Natural killer cell (primary cell): ENCODE data around the gene ABCC1. TPM values are rescaled to one million over a fixed set of nuclear protein-coding genes. Genes with fewer than 3 reads are reported as not detected.

Source experiments
- ATAC-seq, 3 donors: fragments of 150-1000 bp in 2 of 3; fragments of 200-7000 bp in 1 of 3; cut with Tn5 transposase; 1 replicate in 1 of 3; 2 replicates in 2 of 3; pipeline ENCODE4 v1.10.0; 2021; ENCODE audit warnings: mild to moderate bottlenecking in 2 of 3, moderate library complexity in 2 of 3
- DNase-seq, 2 donors: peaks; one replicate each; pipeline versions ENCODE4 v3.0.0 to v3.0.0-alpha.2; 2013 to 2021; ENCODE audit warnings: mixed read lengths in 1 of 2
- H3K27ac ChIP-seq: one replicate; pipeline ENCODE4 v1.5.1; 2013; ENCODE audit warnings: mild to moderate bottlenecking, low read length
- H3K27me3 ChIP-seq: one replicate; pipeline ENCODE4 v1.6.1; 2013; ENCODE audit warnings: low read length; ENCODE audit not compliant: control insufficient read depth, insufficient read depth
- H3K36me3 ChIP-seq: one replicate; pipeline ENCODE4 v1.6.1; 2013; ENCODE audit warnings: low read length; ENCODE audit not compliant: control insufficient read depth, insufficient read depth
- H3K4me1 ChIP-seq: one replicate; pipeline ENCODE4 v1.6.1; 2013; ENCODE audit warnings: low read length; ENCODE audit not compliant: control insufficient read depth, insufficient read depth
- H3K4me3 ChIP-seq: one replicate; pipeline ENCODE4 v1.5.1; 2013; ENCODE audit warnings: low read length
- H3K9me3 ChIP-seq: one replicate; pipeline ENCODE4 v1.6.1; 2013; ENCODE audit warnings: low read length; ENCODE audit not compliant: control insufficient read depth, insufficient read depth
- H3K27ac Mint-ChIP-seq, 2 donors: one replicate each; pipeline ENCODE4 v1.8.0; 2022; ENCODE audit warnings: mild to moderate bottlenecking in 2 of 2, mixed read lengths in 2 of 2, moderate library complexity in 1 of 2
- H3K27me3 Mint-ChIP-seq, 2 donors: one replicate each; pipeline ENCODE4 v1.8.0; 2022; ENCODE audit warnings: low read depth in 2 of 2, mixed read lengths in 2 of 2
- H3K36me3 Mint-ChIP-seq: one replicate; pipeline ENCODE4 v1.8.0; 2022; ENCODE audit warnings: mixed read lengths
- H3K4me1 Mint-ChIP-seq, 2 donors: one replicate each; pipeline ENCODE4 v1.8.0; 2022; ENCODE audit warnings: mixed read lengths in 2 of 2
- H3K4me3 Mint-ChIP-seq: one replicate; pipeline ENCODE4 v1.8.0; 2022; ENCODE audit warnings: mild to moderate bottlenecking, moderate library complexity, mixed read lengths
- H3K9me3 Mint-ChIP-seq, 2 donors: one replicate each; pipeline ENCODE4 v1.8.0; 2022; ENCODE audit warnings: mixed read lengths in 2 of 2
- CTCF ChIP-seq: fragments of 200-600 bp; IDR thresholded peaks from one replicate; pipeline ENCODE4 v1.8.0; 2022; ENCODE audit warnings: antibody characterized with exemption
- WGBS: methylation state at CpG from one replicate; pipeline ENCODE4 v1.1.7; 2013; ENCODE audit warnings: missing lambda C conversion rate; ENCODE audit not compliant: insufficient coverage; 5-methylcytosine and 5-hydroxymethylcytosine counted together
- intact Hi-C: fragments of 100-400 bp; cut with micrococcal nuclease; formaldehyde crosslinking; loops from one replicate; pipeline ENCODE4 v1.14.2; 2022
- total RNA-seq, 4 donors: library from RNA; stranded (reverse); fragments of 120-200 nt in 1 of 4; gene quantifications; one replicate each; pipeline versions ENCODE4 v1.2.3 to v1.2.4, GENCODE V29; 2013 to 2022

The ABCC1 gene
- total RNA-seq, 3 donors from 2014 or later (not counting 1 experiment from before 2014, with no cell fraction given): 24.5 to 53.9 (median 27.9) TPM

GRCh38 chr16:16037970-16038369 lies 88.6 kb downstream of the ABCC1 start:
- H3K4me3 ChIP-seq: no peak overlapping the region
- Mint-ChIP-seq H3K9me3 (no peaks in the 10 kb centered on the region), H3K27me3 (no peaks in the 10 kb centered on the region), H3K36me3 (no peaks in the 10 kb centered on the region), H3K4me1 (peaks cover 11 to 22% of the 10 kb centered on the region in 2 donors), H3K27ac (no peak overlapping the region), H3K4me3 (no peak overlapping the region)
- no peak for DNase-seq
- no peak overlapping the region for H3K27ac ChIP-seq
- H3K9me3 ChIP-seq: no peaks in the 10 kb centered on the region
- intact Hi-C loops: no loop called here
- peaks cover 33% of the 10 kb centered on the region for H3K36me3 ChIP-seq
- peaks cover 24% of the 10 kb centered on the region for H3K4me1 ChIP-seq
- WGBS: 96% methylated on average over 1 of the region's 1 CpG
- no peak for TF ChIP-seq CTCF
- no peak for ATAC-seq
- no peaks in the 10 kb centered on the region for H3K27me3 ChIP-seq

- Mint-ChIP-seq H3K36me3 (no peaks in the 10 kb centered on the region), H3K4me3 (no peak overlapping the region), H3K27ac (peak overlapping the region in 1 of 2 donors; percentile 9), H3K4me1 (peaks cover 1 to 12% of the 10 kb centered on the region in 2 donors), H3K9me3 (no peaks in the 10 kb centered on the region), H3K27me3 (no peaks in the 10 kb centered on the region)
- Histone ChIP-seq H3K9me3 (no peaks in the 10 kb centered on the region), H3K36me3 (peaks cover 33% of the 10 kb centered on the region), H3K27ac (no peak overlapping the region), H3K27me3 (no peaks in the 10 kb centered on the region), H3K4me1 (peaks cover 14% of the 10 kb centered on the region), H3K4me3 (no peak overlapping the region)
- no peak for DNase-seq
- WGBS: 57% methylated on average over 6 of the region's 6 CpGs
- no peak for TF ChIP-seq CTCF
- peak in 1 of 3 donors; percentile 28 for ATAC-seq
- intact Hi-C loops: no loop called here
Measured at GRCh38 chr16:16038950-16039349, 89.5 kb downstream of the ABCC1 start.

GRCh38 chr16:16041196-16041892 lies 91.9 kb downstream of the ABCC1 start:
- Histone ChIP-seq H3K36me3 (peaks cover 49% of the 10 kb centered on the region), H3K9me3 (no peaks in the 10 kb centered on the region), H3K4me1 (peaks cover 10% of the 10 kb centered on the region), H3K27me3 (no peaks in the 10 kb centered on the region), H3K4me3 (no peak overlapping the region), H3K27ac (no peak overlapping the region)
- H3K9me3 Mint-ChIP-seq: no peaks in the 10 kb centered on the region
- no peaks in the 10 kb centered on the region for H3K36me3 Mint-ChIP-seq
- WGBS: 83% methylated on average over 10 of the region's 10 CpGs
- no peak overlapping the region for H3K27ac Mint-ChIP-seq
- peak in 1 of 2 donors; percentile 45 for DNase-seq
- intact Hi-C loops: no loop called here
- no peaks in the 10 kb centered on the region for H3K27me3 Mint-ChIP-seq
- ATAC-seq: no peak
- H3K4me1 Mint-ChIP-seq: peaks cover 0 to 11% of the 10 kb centered on the region in 2 donors
- no peak for TF ChIP-seq CTCF
- no peak overlapping the region for H3K4me3 Mint-ChIP-seq

- H3K36me3 Mint-ChIP-seq: no peaks in the 10 kb centered on the region
Measured at GRCh38 chr16:16042076-16042475, 92.7 kb downstream of the ABCC1 start.

More at GRCh38 chr16:16042076-16042475, 92.7 kb downstream of the ABCC1 start:
- H3K9me3 ChIP-seq: no peaks in the 10 kb centered on the region
- H3K4me1 Mint-ChIP-seq: peaks cover 0 to 11% of the 10 kb centered on the region in 2 donors
- H3K27me3 ChIP-seq: no peaks in the 10 kb centered on the region
- peaks cover 10% of the 10 kb centered on the region for H3K4me1 ChIP-seq
- H3K27me3 Mint-ChIP-seq: no peaks in the 10 kb centered on the region
- DNase-seq (no peak), ATAC-seq (no peak)
- intact Hi-C loops: no loop called here
- peaks cover 48% of the 10 kb centered on the region for H3K36me3 ChIP-seq
- H3K4me3 Mint-ChIP-seq: no peak overlapping the region
- H3K9me3 Mint-ChIP-seq: no peaks in the 10 kb centered on the region
- H3K27ac ChIP-seq: no peak overlapping the region
- 87% methylated on average over 2 of the region's 2 CpGs for WGBS
- no peak overlapping the region for H3K4me3 ChIP-seq
- H3K27ac Mint-ChIP-seq: no peak overlapping the region
- no peak for TF ChIP-seq CTCF
